OCI-LY3 (cell line): ENCODE results near the gene TRIM2.

ENCODE experiments used
- EZH2phosphoT487 ChIP-seq: fragments of 200-600 bp; shearing (Covaris generic); IDR thresholded peaks from 2 replicates; pipeline ENCODE4 v1.6.1; 2018; ENCODE audit warnings: antibody characterized with exemption, mixed run types, low read depth
- TF ChIP-seq, protein P1 (sequence below): fragments of 200-600, 300-600 bp; sonication (generic); IDR thresholded peaks from 2 replicates; pipeline ENCODE4 v1.5.1; 2014; ENCODE audit warnings: antibody characterized with exemption, low read length, low read depth

DNA sequence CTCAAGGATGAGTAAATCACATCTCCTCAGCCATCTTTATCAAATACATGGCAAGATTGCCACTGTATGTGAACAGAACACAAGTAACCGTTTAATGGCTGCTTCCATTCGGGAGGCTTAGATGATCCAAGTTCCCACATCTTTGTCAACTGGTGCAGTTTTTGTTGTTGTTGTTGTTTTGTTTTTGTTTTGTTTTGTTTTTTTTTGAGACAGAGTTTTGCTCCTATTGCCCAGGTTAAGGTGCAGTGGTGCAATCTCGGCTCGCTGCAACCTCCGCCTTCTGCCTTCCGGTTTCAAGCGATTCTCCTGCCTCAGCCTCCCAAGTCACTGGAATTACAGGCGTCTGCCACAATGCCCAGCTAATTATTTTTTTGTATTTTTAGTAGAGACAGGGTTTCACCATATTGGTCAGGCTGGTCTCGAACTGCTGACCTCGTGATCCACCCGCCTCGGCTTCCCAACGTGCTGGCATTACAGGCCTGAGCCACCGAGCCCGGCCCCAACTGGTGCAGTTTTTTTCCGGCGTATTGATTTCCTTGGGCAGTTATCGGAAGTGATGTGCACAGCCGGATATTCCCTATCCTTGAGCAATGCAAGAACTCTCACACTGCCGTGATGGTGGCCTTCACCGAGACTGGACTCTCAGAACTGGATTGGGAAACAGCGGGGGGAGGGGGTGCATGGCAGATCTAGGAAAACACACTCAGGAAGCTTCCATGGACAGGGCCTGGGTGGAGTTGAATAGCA is 29.2 kb upstream of the TRIM2 start:
- TF ChIP-seq, protein P1, sequence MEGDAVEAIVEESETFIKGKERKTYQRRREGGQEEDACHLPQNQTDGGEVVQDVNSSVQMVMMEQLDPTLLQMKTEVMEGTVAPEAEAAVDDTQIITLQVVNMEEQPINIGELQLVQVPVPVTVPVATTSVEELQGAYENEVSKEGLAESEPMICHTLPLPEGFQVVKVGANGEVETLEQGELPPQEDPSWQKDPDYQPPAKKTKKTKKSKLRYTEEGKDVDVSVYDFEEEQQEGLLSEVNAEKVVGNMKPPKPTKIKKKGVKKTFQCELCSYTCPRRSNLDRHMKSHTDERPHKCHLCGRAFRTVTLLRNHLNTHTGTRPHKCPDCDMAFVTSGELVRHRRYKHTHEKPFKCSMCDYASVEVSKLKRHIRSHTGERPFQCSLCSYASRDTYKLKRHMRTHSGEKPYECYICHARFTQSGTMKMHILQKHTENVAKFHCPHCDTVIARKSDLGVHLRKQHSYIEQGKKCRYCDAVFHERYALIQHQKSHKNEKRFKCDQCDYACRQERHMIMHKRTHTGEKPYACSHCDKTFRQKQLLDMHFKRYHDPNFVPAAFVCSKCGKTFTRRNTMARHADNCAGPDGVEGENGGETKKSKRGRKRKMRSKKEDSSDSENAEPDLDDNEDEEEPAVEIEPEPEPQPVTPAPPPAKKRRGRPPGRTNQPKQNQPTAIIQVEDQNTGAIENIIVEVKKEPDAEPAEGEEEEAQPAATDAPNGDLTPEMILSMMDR: no peak
- TF ChIP-seq EZH2phosphoT487: no peak
